H1 (cell line): ENCODE data around the gene RPL39L. TPM values are rescaled to one million over a fixed set of nuclear protein-coding genes. Genes with fewer than 3 reads are reported as not detected.

Source experiments
- CTBP2 ChIP-seq: IDR thresholded peaks from 2 replicates; pipeline ENCODE4 v1.7.0; 2011; ENCODE audit warnings: borderline replicate concordance, mild to moderate bottlenecking, moderate library complexity, mixed read lengths, low read length; ENCODE audit not compliant: insufficient read depth, insufficient read length
- CTCF ChIP-seq, 3 experiments: IDR thresholded peaks; 1 replicate in 2 of 3; 2 replicates in 1 of 3; pipeline versions ENCODE4 v1.5.1 to v1.6.1; 2011; ENCODE audit warnings: low read length in 3 of 3, mild to moderate bottlenecking in 3 of 3, inconsistent platforms in 2 of 3, low read depth in 1 of 3, moderate library complexity in 1 of 3; ENCODE audit not compliant: insufficient read depth in 1 of 3; ENCODE audit errors: control extremely low read depth in 1 of 3
- EGR1 ChIP-seq: IDR thresholded peaks from 2 replicates; pipeline ENCODE4 v1.6.1; 2011; ENCODE audit warnings: low read depth, low read length, borderline replicate concordance
- JUND ChIP-seq: IDR thresholded peaks from 2 replicates; pipeline ENCODE4 v1.6.1; 2011; ENCODE audit warnings: mild to moderate bottlenecking, improper control_type of control experiment, low read length
- KDM5A ChIP-seq: fragments of 200-600 bp; IDR thresholded peaks from 2 replicates; pipeline ENCODE4 v1.7.1; 2012; ENCODE audit warnings: mild to moderate bottlenecking, low read length, inconsistent platforms, mixed read lengths
- NANOG ChIP-seq: IDR thresholded peaks from 2 replicates; pipeline ENCODE4 v1.6.1; 2011; ENCODE audit warnings: low read length, low read depth, mild to moderate bottlenecking, inconsistent platforms; ENCODE audit not compliant: insufficient read depth, poor library complexity, severe bottlenecking
- RFX5 ChIP-seq: IDR thresholded peaks from 2 replicates; pipeline ENCODE4 v1.6.1; 2011; ENCODE audit warnings: low read depth, low read length, improper control_type of control experiment, borderline replicate concordance
- SUZ12 ChIP-seq: fragments of 200-600 bp; sonication (generic); IDR thresholded peaks from 2 replicates; pipeline ENCODE4 v1.6.1; 2012; ENCODE audit warnings: mild to moderate bottlenecking, inconsistent platforms, low read length, moderate library complexity, mixed read lengths
- TAF7 ChIP-seq: optimal IDR thresholded peaks from 2 replicates; pipeline ENCODE3; 2011; ENCODE audit warnings: low read depth, mild to moderate bottlenecking, inconsistent platforms, low read length, moderate library complexity, borderline replicate concordance
- polyA plus RNA-seq, 7 experiments: library from polyadenylated mRNA; depleted of rRNA in 3 of 7; stranded (reverse) in 5 of 7; unstranded in 2 of 7; fragments of >200 nt in 5 of 7; fragments of 200-250 nt in 2 of 7; gene quantifications; 1 replicate in 5 of 7; 2 replicates in 1 of 7; 4 replicates in 1 of 7; pipeline versions ENCODE4 v1.2.1 to v1.2.3, GENCODE V29; 2011 to 2013; ENCODE audit warnings: missing spikeins in 2 of 7, mixed read lengths in 2 of 7
- total RNA-seq: library from RNA; stranded (reverse); fragmentation: NEBNext Ultra II Directional; extraction: Animal tissue kit (Norgen Biotek cat#: 25700); gene quantifications from 2 replicates; pipeline ENCODE4 v1.2.1, GENCODE V29; 2021

The RPL39L gene
- total and polyA plus RNA-seq, 2 of the 8 experiments (the other 6 are each of a cell fraction or from before 2014, with no cell fraction given) = 51.8 to 67.7 TPM

- TF ChIP-seq CTCF (IDR thresholded peaks at IDR 0.05; ENCODE audit: control extremely low read depth in 1 of 3, insufficient read depth in 1 of 3, low read depth in 1 of 3, low read length in 3 of 3) (no peak), JUND (no peak), KDM5A (no peak), RFX5 (no peak), TAF7 (no peak), EGR1 (no peak), NANOG (no peak), SUZ12 (no peak), CTBP2 (no peak)
These were observed 37.1 kb downstream of the RPL39L start (continued) for GRCh38 chr3:187102073-187102634.
